HEK293T (cell line): ENCODE data around the gene WASF3.

Experiments used
- CTCF ChIA-PET: fragments of 350-600 bp; formaldehyde crosslinking; extraction: SDS; loops from one replicate; lab custom pipeline; 2021; ENCODE audit warnings: antibody characterized with exemption, inconsistent platforms; lab: Yijun Ruan, JAX
- POLR2A ChIA-PET: fragments of 350-600 bp; formaldehyde crosslinking; extraction: SDS; loops from one replicate; lab custom pipeline; 2020; ENCODE audit warnings: antibody characterized with exemption, inconsistent platforms; lab: Yijun Ruan, JAX
- DNase-seq: peaks from one replicate; pipeline ENCODE4 v3.0.0; 2012; ENCODE audit warnings: mixed read lengths; ENCODE audit errors: extremely low spot score
- ARNT ChIP-seq: fragments of 450-650 bp; IDR thresholded peaks from 2 replicates; pipeline ENCODE4 v1.6.1; 2017; ENCODE audit warnings: mild to moderate bottlenecking
- BHLHE40 ChIP-seq: fragments of 450-650 bp; IDR thresholded peaks from 2 replicates; pipeline ENCODE4 v1.6.1; 2016; ENCODE audit warnings: mild to moderate bottlenecking, moderate library complexity, borderline replicate concordance
- CTBP1 ChIP-seq: fragments of 450-650 bp; IDR thresholded peaks from 2 replicates; pipeline ENCODE4 v1.6.1; 2016; ENCODE audit warnings: borderline replicate concordance
- ELF4 ChIP-seq: fragments of 450-650 bp; IDR thresholded peaks from 2 replicates; pipeline ENCODE4 v1.6.1; 2017; ENCODE audit warnings: antibody characterized with exemption
- FOXA1 ChIP-seq: fragments of 450-650 bp; IDR thresholded peaks from 2 replicates; pipeline ENCODE4 v1.6.1; 2016; ENCODE audit warnings: mild to moderate bottlenecking
- FOXK2 ChIP-seq: fragments of 450-650 bp; IDR thresholded peaks from 2 replicates; pipeline ENCODE4 v1.6.1; 2016; ENCODE audit warnings: mild to moderate bottlenecking
- FOXM1 ChIP-seq: fragments of 450-650 bp; IDR thresholded peaks from 2 replicates; pipeline ENCODE4 v1.6.1; 2017; ENCODE audit warnings: mild to moderate bottlenecking, borderline replicate concordance
- HDGF ChIP-seq: fragments of 450-650 bp; IDR thresholded peaks from 2 replicates; pipeline ENCODE4 v1.6.1; 2017; ENCODE audit warnings: antibody characterized with exemption, borderline replicate concordance
- L3MBTL2 ChIP-seq: fragments of 450-650 bp; conservative IDR thresholded peaks from 2 replicates; pipeline ENCODE4 v1.6.1; 2016; ENCODE audit warnings: mild to moderate bottlenecking
- LEF1 ChIP-seq: fragments of 450-650 bp; IDR thresholded peaks from 2 replicates; pipeline ENCODE4 v1.6.1; 2017; ENCODE audit warnings: mild to moderate bottlenecking, borderline replicate concordance
- NFRKB ChIP-seq: fragments of 450-650 bp; IDR thresholded peaks from 2 replicates; pipeline ENCODE4 v1.6.1; 2016; ENCODE audit warnings: mild to moderate bottlenecking, moderate library complexity
- PKNOX1 ChIP-seq: fragments of 450-650 bp; IDR thresholded peaks from 2 replicates; pipeline ENCODE4 v1.6.1; 2016
- SP1 ChIP-seq: fragments of 450-650 bp; IDR thresholded peaks from 2 replicates; pipeline ENCODE4 v1.6.1; 2017
- SUZ12 ChIP-seq: fragments of 450-650 bp; IDR thresholded peaks from 2 replicates; pipeline ENCODE4 v1.6.1; 2016; ENCODE audit warnings: mild to moderate bottlenecking
- TARDBP ChIP-seq: fragments of 450-650 bp; IDR thresholded peaks from 2 replicates; pipeline ENCODE4 v1.6.1; 2016
- ZNF384 ChIP-seq: fragments of 450-650 bp; IDR thresholded peaks from 2 replicates; pipeline ENCODE4 v1.6.1; 2016

The WASF3 gene

GRCh38 chr13:26518451-26518959 lies 39.0 kb upstream of the WASF3 start:
- CTCF ChIA-PET = no interaction called here
- no peak for TF ChIP-seq ELF4
- no peak for TF ChIP-seq LEF1
- TF ChIP-seq NFRKB = no peak
- no peak for TF ChIP-seq ZNF384
- no peak for TF ChIP-seq BHLHE40
- TF ChIP-seq ARNT = no peak
- no peak for TF ChIP-seq PKNOX1
- no peak for TF ChIP-seq TARDBP
- no peak for TF ChIP-seq FOXA1
- no peak for TF ChIP-seq L3MBTL2
- no peak for TF ChIP-seq CTBP1
- TF ChIP-seq FOXM1 = no peak
- no peak for TF ChIP-seq SUZ12
- no peak for TF ChIP-seq SP1
- no peak for TF ChIP-seq HDGF
- TF ChIP-seq FOXK2 = no peak
- DNase-seq = no peak
- POLR2A ChIA-PET = no interaction called here

- ChIA-PET POLR2A (no interaction called here), CTCF (no interaction called here)
- TF ChIP-seq CTBP1 = no peak
- TF ChIP-seq BHLHE40 = no peak
- TF ChIP-seq SUZ12 = no peak
- no peak for TF ChIP-seq NFRKB
- no peak for TF ChIP-seq ZNF384
- TF ChIP-seq ELF4 = no peak
- TF ChIP-seq L3MBTL2 = no peak
- TF ChIP-seq LEF1 = no peak
- no peak for TF ChIP-seq FOXM1
- TF ChIP-seq HDGF = no peak
- no peak for TF ChIP-seq ARNT
- TF ChIP-seq TARDBP = no peak
- no peak for DNase-seq
Measured at GRCh38 chr13:26522571-26522970, 34.9 kb upstream of the WASF3 start.

- TF ChIP-seq ARNT (no peak), PKNOX1 (no peak), BHLHE40 (no peak), SP1 (no peak), NFRKB (no peak), ZNF384 (no peak), SUZ12 (no peak), HDGF (no peak)
- CTCF ChIA-PET = no interaction called here
Measured at GRCh38 chr13:26523007-26523406, 34.5 kb upstream of the WASF3 start.

GRCh38 chr13:26525528-26525927 lies 32.0 kb upstream of the WASF3 start:
- POLR2A ChIA-PET = no interaction called here
- TF ChIP-seq CTBP1 = no peak
- no peak for TF ChIP-seq L3MBTL2
- TF ChIP-seq PKNOX1 = no peak
- no peak for TF ChIP-seq SUZ12
- CTCF ChIA-PET = no interaction called here
- DNase-seq = no peak

More at GRCh38 chr13:26523007-26523406, 34.5 kb upstream of the WASF3 start:
- POLR2A ChIA-PET = no interaction called here
- no peak for DNase-seq

GRCh38 chr13:26526702-26527216 lies 30.7 kb upstream of the WASF3 start:
- ChIA-PET CTCF (no interaction called here), POLR2A (no interaction called here)
- TF ChIP-seq HDGF = no peak
- no peak for TF ChIP-seq ELF4
- TF ChIP-seq FOXK2 = no peak
- TF ChIP-seq NFRKB = no peak
- no peak for TF ChIP-seq ZNF384
- no peak for TF ChIP-seq PKNOX1
- no peak for TF ChIP-seq SUZ12
- TF ChIP-seq BHLHE40 = no peak
- no peak for DNase-seq

GRCh38 chr13:26528527-26528926 lies 29.0 kb upstream of the WASF3 start:
- TF ChIP-seq FOXK2 = no peak
- TF ChIP-seq HDGF = no peak
- TF ChIP-seq L3MBTL2 = no peak
- no peak for TF ChIP-seq ARNT
- TF ChIP-seq ELF4 = no peak
- TF ChIP-seq CTBP1 = no peak
- TF ChIP-seq LEF1 = no peak
- TF ChIP-seq TARDBP = no peak
- no peak for TF ChIP-seq BHLHE40
- CTCF ChIA-PET = no interaction called here
- DNase-seq = no peak
- POLR2A ChIA-PET = no interaction called here
